ENCODE results near the gene EXOC1. TPM values are rescaled to one million over a fixed set of nuclear protein-coding genes. Genes with fewer than 3 reads are reported as not detected.

The EXOC1 gene
- total and polyA plus RNA-seq, 12 donors, result 14.2 to 44.2 (median 29.2) TPM

DNA sequence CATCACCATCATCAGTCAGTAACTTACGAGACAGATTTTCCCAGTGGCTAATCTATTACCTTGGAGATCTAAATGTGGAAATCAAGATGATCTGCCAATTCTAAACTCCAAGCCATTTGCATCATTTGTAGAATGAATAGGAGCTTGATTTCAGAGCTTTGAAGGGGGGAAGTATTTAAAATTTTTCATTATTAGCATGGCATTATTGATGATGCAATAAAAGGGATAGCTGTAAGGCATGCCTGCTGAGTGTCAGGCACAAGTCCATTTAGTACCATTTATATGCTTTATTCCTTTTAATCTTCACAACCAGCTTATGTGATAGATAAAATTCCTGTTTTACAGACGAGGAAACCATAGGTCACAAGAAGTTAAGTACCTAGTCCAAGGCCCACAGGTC, 28.6 kb upstream of the EXOC1 start:
- intact Hi-C loops (cut with DNase I), result no loop called here
- no peaks in the 10 kb centered on the region for H3K4me1 ChIP-seq (replicated peaks in 1 of 2)
- H3K27me3 ChIP-seq, result peaks cover 5% of the 10 kb centered on the region
- no peak overlapping the region for H3K4me3 ChIP-seq
- TF ChIP-seq POLR2A (IDR thresholded peaks at IDR 0.05), result no peak
- TF ChIP-seq, protein P1, sequence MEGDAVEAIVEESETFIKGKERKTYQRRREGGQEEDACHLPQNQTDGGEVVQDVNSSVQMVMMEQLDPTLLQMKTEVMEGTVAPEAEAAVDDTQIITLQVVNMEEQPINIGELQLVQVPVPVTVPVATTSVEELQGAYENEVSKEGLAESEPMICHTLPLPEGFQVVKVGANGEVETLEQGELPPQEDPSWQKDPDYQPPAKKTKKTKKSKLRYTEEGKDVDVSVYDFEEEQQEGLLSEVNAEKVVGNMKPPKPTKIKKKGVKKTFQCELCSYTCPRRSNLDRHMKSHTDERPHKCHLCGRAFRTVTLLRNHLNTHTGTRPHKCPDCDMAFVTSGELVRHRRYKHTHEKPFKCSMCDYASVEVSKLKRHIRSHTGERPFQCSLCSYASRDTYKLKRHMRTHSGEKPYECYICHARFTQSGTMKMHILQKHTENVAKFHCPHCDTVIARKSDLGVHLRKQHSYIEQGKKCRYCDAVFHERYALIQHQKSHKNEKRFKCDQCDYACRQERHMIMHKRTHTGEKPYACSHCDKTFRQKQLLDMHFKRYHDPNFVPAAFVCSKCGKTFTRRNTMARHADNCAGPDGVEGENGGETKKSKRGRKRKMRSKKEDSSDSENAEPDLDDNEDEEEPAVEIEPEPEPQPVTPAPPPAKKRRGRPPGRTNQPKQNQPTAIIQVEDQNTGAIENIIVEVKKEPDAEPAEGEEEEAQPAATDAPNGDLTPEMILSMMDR (IDR thresholded peaks at IDR 0.05), result no peak
- H3K9me3 ChIP-seq (replicated peaks in 1 of 3), result no peaks in the 10 kb centered on the region
- no peaks in the 10 kb centered on the region for H3K36me3 ChIP-seq (replicated peaks in 1 of 2)
- 42 to 61% (median 48%) methylated on average over 2 of the region's 2 CpGs for WGBS, 4 donors
- no peak overlapping the region for H3K27ac ChIP-seq
- DNase-seq, result no peak

DNA sequence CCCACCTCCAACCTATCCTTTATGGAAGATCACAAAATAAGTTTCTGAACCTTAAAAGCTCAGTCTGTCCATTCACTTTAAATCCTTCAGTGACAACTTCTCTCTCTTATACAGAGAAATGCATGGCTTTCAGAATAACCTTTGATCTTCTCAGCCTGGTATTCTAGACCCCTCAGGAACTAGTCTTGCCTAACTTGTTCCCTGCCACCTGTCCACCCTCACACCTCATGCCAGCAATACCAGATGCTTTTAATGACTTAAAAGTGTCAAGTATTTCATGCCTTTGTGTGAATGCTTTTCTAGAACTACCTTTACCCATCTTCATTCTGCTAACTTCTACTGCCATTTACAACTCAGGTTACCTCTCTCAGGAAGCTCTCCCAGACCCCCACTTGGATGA, 26.5 kb upstream of the EXOC1 start:
- TF ChIP-seq, protein P1 (IDR thresholded peaks at IDR 0.05), result no peak
- no peak for TF ChIP-seq POLR2A (IDR thresholded peaks at IDR 0.05)
- H3K27me3 ChIP-seq, result peaks cover 8% of the 10 kb centered on the region

DNA sequence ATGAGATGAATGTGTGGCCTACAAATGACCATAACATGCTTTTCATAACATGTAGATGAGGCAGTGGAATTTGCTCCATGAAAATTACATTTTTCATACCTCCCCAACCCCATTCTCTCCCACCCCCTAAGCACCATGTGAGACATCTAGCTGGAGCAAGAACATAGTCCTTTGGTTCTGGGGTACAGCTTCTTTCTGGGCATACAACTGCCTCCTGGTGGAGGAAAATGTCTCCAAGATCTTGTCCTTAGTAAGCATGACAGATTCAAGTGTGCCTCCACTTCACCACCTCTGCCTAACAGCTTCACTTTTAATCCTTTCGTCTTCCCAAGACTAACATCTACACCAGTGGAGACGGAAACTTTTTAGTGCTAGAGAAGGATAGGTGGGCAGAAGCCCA, 25.9 kb upstream of the EXOC1 start:
- Histone ChIP-seq H3K27me3 (peaks cover 7% of the 10 kb centered on the region), H3K4me1 (replicated peaks in 1 of 2) (no peaks in the 10 kb centered on the region), H3K36me3 (replicated peaks in 1 of 2) (no peaks in the 10 kb centered on the region), H3K9me3 (replicated peaks in 1 of 3) (no peaks in the 10 kb centered on the region), H3K4me3 (no peak overlapping the region), H3K27ac (no peak overlapping the region)
- WGBS, 4 donors, result 33 to 72% (median 68%) methylated on average over 2 of the region's 2 CpGs
- TF ChIP-seq, protein P1 (IDR thresholded peaks at IDR 0.05), result no peak
- TF ChIP-seq POLR2A (IDR thresholded peaks at IDR 0.05), result no peak
- DNase-seq, result no peak
- intact Hi-C loops (cut with DNase I), result no loop called here

More for the DNA sequence above, 26.5 kb upstream of the EXOC1 start:
- intact Hi-C loops (cut with DNase I), result no loop called here
- DNase-seq, result no peak
- Histone ChIP-seq H3K4me3 (no peak overlapping the region), H3K36me3 (replicated peaks in 1 of 2) (no peaks in the 10 kb centered on the region), H3K27ac (no peak overlapping the region), H3K9me3 (replicated peaks in 1 of 3) (no peaks in the 10 kb centered on the region), H3K4me1 (replicated peaks in 1 of 2) (no peaks in the 10 kb centered on the region)

DNA sequence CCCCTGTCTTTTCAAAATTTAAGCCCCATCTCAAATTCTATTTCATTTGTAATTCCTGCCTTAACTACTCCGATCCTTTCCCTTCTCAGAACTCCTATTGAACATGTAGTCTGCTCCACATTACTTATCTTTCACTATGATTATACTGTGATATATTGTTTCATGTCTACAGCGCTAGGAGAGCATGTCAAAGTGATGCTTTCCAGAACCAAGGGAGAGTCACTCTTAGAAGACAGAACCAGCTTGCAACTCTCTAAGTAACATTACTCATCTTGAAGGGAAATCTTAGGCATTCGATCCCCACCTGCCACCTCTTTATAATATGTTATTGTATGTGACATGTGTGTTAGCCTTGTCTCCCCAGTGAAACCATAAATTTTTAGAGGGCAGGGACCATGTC, 23.4 kb upstream of the EXOC1 start:
- 51 to 59% (median 55%) methylated on average over 3 of the region's 3 CpGs for WGBS, 4 donors
- DNase-seq, result no peak
- Histone ChIP-seq H3K27ac (no peak overlapping the region), H3K9me3 (replicated peaks in 1 of 3) (no peaks in the 10 kb centered on the region), H3K27me3 (peaks cover 7% of the 10 kb centered on the region), H3K36me3 (replicated peaks in 1 of 2) (no peaks in the 10 kb centered on the region), H3K4me1 (replicated peaks in 1 of 2) (no peaks in the 10 kb centered on the region), H3K4me3 (no peak overlapping the region)
- no peak for TF ChIP-seq POLR2A (IDR thresholded peaks at IDR 0.05)
- intact Hi-C loops (cut with DNase I), result no loop called here

DNA sequence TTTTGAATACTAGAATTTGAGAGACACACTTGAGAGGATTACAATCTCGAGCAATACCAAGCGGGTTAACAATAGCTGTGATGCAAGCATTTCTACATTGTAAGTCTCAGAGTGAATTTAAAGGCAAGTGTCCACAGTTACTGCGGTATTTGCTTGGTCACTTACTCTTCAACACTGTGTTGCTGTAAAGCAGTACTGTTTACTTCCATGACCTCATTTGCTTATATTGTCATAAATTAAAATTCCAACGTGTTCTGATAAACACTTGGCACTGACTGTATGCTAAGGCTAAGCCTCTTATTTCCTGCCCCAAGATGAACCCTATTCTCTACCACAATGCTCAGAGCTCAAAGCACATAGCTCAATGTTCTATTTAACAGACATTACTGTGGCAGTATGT, 22.7 kb upstream of the EXOC1 start:
- Histone ChIP-seq H3K4me1 (replicated peaks in 1 of 2) (no peaks in the 10 kb centered on the region), H3K4me3 (no peak overlapping the region), H3K9me3 (replicated peaks in 1 of 3) (no peaks in the 10 kb centered on the region), H3K27ac (no peak overlapping the region), H3K27me3 (peaks cover 7% of the 10 kb centered on the region), H3K36me3 (replicated peaks in 1 of 2) (no peaks in the 10 kb centered on the region)
- WGBS, 4 donors, result 46 to 52% (median 47%) methylated on average over 4 of the region's 4 CpGs
- TF ChIP-seq, protein P1 (IDR thresholded peaks at IDR 0.05), result no peak
- TF ChIP-seq POLR2A (IDR thresholded peaks at IDR 0.05), result no peak
- DNase-seq, result no peak
- intact Hi-C loops (cut with DNase I), result no loop called here

Measured in adrenal gland (tissue), 12 donors.